ENCODE data around the gene ACKR4.
A peak's percentile ranks its signal among the peaks of the same experiment; 100 is the strongest.

The ACKR4 gene

GRCh38 chr3:132596816-132597433 is at the start of gene ACKR4:
Gene ACKR4 (plus strand): TSS chr3:132597270. CDS start chr3:132600398, 3,128 bp downstream.
- no peak within 1 kb of the TSS for H3K4me3 ChIP-seq (ENCODE audit: low read depth, low read length)
- no peak for DNase-seq (ENCODE audit: low read depth)
- no peak for TF ChIP-seq CTCF (IDR thresholded peaks at IDR 0.05; ENCODE audit: control insufficient read depth, extremely low read depth, insufficient read depth)

- no peak for TF ChIP-seq CTCF (IDR thresholded peaks at IDR 0.05; ENCODE audit: control insufficient read depth, extremely low read depth, insufficient read depth)
- DNase-seq (ENCODE audit: low read depth) = no peak
These were observed 47.9 kb upstream of the ACKR4 start for GRCh38 chr3:132549169-132549568.

GRCh38 chr3:132549890-132550578 is 47.0 kb upstream of the ACKR4 start:
- H3K4me3 ChIP-seq (ENCODE audit: low read depth, low read length) = no peak overlapping the region
- DNase-seq (ENCODE audit: low read depth) = no peak
- no peak for TF ChIP-seq CTCF (IDR thresholded peaks at IDR 0.05; ENCODE audit: control insufficient read depth, extremely low read depth, insufficient read depth)

More at GRCh38 chr3:132549169-132549568, 47.9 kb upstream of the ACKR4 start:
- H3K4me3 ChIP-seq (ENCODE audit: low read depth, low read length) = no peak overlapping the region

- no peak for TF ChIP-seq CTCF (IDR thresholded peaks at IDR 0.05; ENCODE audit: control insufficient read depth, extremely low read depth, insufficient read depth)
- no peak for DNase-seq (ENCODE audit: low read depth)
- no peak overlapping the region for H3K4me3 ChIP-seq (ENCODE audit: low read depth, low read length)
These were observed 46.3 kb upstream of the ACKR4 start for GRCh38 chr3:132550579-132551305.

- no peak for TF ChIP-seq CTCF (IDR thresholded peaks at IDR 0.05; ENCODE audit: control insufficient read depth, extremely low read depth, insufficient read depth)
- no peak for DNase-seq (ENCODE audit: low read depth)
- no peak overlapping the region for H3K4me3 ChIP-seq (ENCODE audit: low read depth, low read length)
These were observed 43.2 kb upstream of the ACKR4 start for GRCh38 chr3:132553826-132554225.

GRCh38 chr3:132554437-132554836 is 42.6 kb upstream of the ACKR4 start:
- TF ChIP-seq CTCF (IDR thresholded peaks at IDR 0.05; ENCODE audit: control insufficient read depth, extremely low read depth, insufficient read depth) = no peak
- H3K4me3 ChIP-seq (ENCODE audit: low read depth, low read length) = no peak overlapping the region
- peak; percentile 43 for DNase-seq (ENCODE audit: low read depth)

All from LNCaP clone FGC (cell line).